Glutamatergic neuron (in vitro differentiated cells): ENCODE results near the gene C1QTNF9B. TPM values are rescaled to one million over a fixed set of nuclear protein-coding genes. Genes with fewer than 3 reads are reported as not detected.

Experiments
- DNase-seq: peaks from one replicate; pipeline ENCODE4 v3.0.0; 2022
- H3K27ac Mint-ChIP-seq: one replicate; pipeline ENCODE4 v1.8.0; 2020; ENCODE audit warnings: mild to moderate bottlenecking, mixed read lengths, inconsistent platforms; ENCODE audit not compliant: unreplicated experiment
- H3K27me3 Mint-ChIP-seq: one replicate; pipeline ENCODE4 v1.8.0; 2020; ENCODE audit warnings: mild to moderate bottlenecking, moderate library complexity, mixed read lengths, inconsistent platforms; ENCODE audit not compliant: unreplicated experiment
- H3K36me3 Mint-ChIP-seq: one replicate; pipeline ENCODE4 v1.8.0; 2020; ENCODE audit warnings: mild to moderate bottlenecking, mixed read lengths, inconsistent platforms; ENCODE audit not compliant: unreplicated experiment
- H3K4me1 Mint-ChIP-seq: one replicate; pipeline ENCODE4 v1.8.0; 2020; ENCODE audit warnings: mild to moderate bottlenecking, low read depth, mixed read lengths, inconsistent platforms; ENCODE audit not compliant: unreplicated experiment
- H3K4me3 Mint-ChIP-seq: one replicate; pipeline ENCODE4 v1.8.0; 2020; ENCODE audit warnings: mild to moderate bottlenecking, mixed read lengths, inconsistent platforms; ENCODE audit not compliant: unreplicated experiment
- H3K9me3 Mint-ChIP-seq: one replicate; pipeline ENCODE4 v1.8.0; 2020; ENCODE audit warnings: mild to moderate bottlenecking, moderate library complexity, mixed read lengths, inconsistent platforms; ENCODE audit not compliant: unreplicated experiment
- CTCF ChIP-seq: fragments of 200-600 bp; sonication (generic); IDR thresholded peaks from one replicate; pipeline ENCODE4 v1.5.0; 2021; ENCODE audit not compliant: partially characterized antibody, unreplicated experiment
- total RNA-seq: library from RNA; stranded (reverse); fragmentation: NEBNext Ultra II Directional; extraction: Animal tissue kit (Norgen Biotek cat#: 25700); gene quantifications from one replicate; pipeline ENCODE4 v1.2.1, GENCODE V29; 2021; ENCODE audit not compliant: unreplicated experiment

Gene C1QTNF9B
- total RNA-seq, 1 donor from 2014 or later, result not detected

DNA sequence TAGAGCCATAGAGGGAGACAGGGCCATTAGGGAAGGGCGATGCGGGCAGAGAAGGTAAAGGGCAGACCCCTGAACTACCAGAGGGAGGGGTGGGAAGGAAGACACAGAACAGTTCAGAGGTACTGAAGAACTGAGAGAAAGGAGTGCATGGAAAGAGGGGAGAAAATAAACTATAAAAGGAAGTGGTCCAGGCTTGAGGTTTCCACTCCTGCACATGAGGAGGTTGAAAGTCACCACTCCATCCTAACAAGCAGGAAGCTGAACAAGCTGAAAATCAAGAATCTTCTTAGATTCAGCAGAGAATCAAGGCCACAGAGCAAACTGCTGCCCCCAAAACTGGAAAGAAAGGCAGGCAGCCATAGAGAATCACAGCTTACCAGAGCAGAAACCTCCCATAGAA lies 53.2 kb downstream of the C1QTNF9B start:
- no peaks in the 10 kb centered on the region for H3K36me3 Mint-ChIP-seq
- H3K4me1 Mint-ChIP-seq, result peaks cover 5% of the 10 kb centered on the region
- H3K4me3 Mint-ChIP-seq, result no peak overlapping the region
- no peaks in the 10 kb centered on the region for H3K9me3 Mint-ChIP-seq
- TF ChIP-seq CTCF, result no peak
- no peak for DNase-seq
- no peak overlapping the region for H3K27ac Mint-ChIP-seq
- no peaks in the 10 kb centered on the region for H3K27me3 Mint-ChIP-seq

- no peaks in the 10 kb centered on the region for H3K9me3 Mint-ChIP-seq
- TF ChIP-seq CTCF, result no peak
- H3K4me1 Mint-ChIP-seq, result peaks cover 2% of the 10 kb centered on the region
- no peak overlapping the region for H3K4me3 Mint-ChIP-seq
- no peak for DNase-seq
- H3K36me3 Mint-ChIP-seq, result no peaks in the 10 kb centered on the region
- H3K27me3 Mint-ChIP-seq, result no peaks in the 10 kb centered on the region
- H3K27ac Mint-ChIP-seq, result no peak overlapping the region
Observed at GRCh38 chr13:23843436-23843835, 53.9 kb downstream of the C1QTNF9B start.

DNA sequence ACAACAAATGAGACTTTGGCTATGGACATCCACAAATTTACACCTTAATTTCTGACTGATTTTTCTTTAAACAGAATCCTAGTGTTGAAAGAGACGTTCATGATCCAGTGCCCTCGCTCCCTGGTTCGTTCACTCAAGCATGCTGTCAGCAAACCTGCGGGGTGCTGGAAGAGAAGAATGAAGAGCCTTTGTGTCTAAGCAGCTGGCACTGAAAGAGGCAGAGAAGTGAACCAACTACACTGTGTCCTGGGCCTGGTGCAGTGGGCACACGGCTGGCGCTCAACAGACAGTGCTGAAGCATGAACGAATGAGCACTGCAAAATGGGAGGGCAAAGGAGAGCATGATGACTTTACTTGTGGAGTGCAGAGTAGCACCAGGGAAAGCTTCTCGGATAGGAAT lies 54.9 kb downstream of the C1QTNF9B start:
- H3K36me3 Mint-ChIP-seq, result no peaks in the 10 kb centered on the region
- H3K9me3 Mint-ChIP-seq, result no peaks in the 10 kb centered on the region
- DNase-seq, result no peak
- no peaks in the 10 kb centered on the region for H3K4me1 Mint-ChIP-seq
- H3K4me3 Mint-ChIP-seq, result no peak overlapping the region
- H3K27me3 Mint-ChIP-seq, result no peaks in the 10 kb centered on the region
- no peak for TF ChIP-seq CTCF
- no peak overlapping the region for H3K27ac Mint-ChIP-seq

Other genes starting within 250 kb of the C1QTNF9B start
- gene MIPEP, start 8.1 kb downstream of the C1QTNF9B start, total RNA-seq, result 7.1 TPM